NCI-H526 (cell line): ENCODE data around the gene MTA2.
A peak's percentile ranks its signal among the peaks of the same experiment; 100 is the strongest.

ENCODE experiments used
- DNase-seq, 2 experiments: peaks; one replicate each; lab custom pipeline; 2025; lab: John Stamatoyannopoulos, UW

The MTA2 gene

DNA sequence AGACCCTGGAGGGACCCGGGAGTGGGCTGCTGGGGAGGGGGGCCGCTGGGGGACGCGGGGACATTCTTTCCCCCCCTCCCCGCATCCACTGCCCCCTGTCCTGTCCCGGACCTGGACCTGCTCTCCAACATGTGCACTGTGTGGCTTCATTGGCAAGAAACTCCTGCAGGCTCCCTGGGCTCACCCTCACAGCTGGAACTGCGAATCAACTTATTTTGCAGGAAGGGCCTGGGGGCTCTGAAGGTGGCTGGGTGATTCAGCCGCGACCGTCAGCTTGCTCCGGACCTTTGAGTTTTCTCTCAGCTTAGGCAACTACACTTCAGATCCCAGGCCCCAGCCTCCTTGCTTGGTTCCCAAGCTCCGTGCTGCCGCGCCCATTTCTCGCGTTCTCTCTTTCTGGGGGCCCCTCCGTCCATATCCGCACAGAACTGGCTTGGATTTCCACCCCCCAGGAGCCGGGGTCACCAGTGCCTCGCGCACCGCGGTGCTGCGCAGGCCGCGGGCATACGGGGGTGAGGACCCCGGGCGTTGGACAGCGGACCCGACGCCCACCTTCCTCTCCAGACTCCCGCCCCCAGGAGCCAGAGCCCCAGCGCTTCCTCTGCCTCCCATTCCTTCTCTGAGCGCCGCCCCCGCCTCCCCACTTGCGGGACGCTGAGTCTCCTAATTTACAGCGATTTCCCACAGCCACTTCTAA lies 54.6 kb downstream of the MTA2 start:
- DNase-seq, result peak in 1 of 2 experiments; percentile 73

DNA sequence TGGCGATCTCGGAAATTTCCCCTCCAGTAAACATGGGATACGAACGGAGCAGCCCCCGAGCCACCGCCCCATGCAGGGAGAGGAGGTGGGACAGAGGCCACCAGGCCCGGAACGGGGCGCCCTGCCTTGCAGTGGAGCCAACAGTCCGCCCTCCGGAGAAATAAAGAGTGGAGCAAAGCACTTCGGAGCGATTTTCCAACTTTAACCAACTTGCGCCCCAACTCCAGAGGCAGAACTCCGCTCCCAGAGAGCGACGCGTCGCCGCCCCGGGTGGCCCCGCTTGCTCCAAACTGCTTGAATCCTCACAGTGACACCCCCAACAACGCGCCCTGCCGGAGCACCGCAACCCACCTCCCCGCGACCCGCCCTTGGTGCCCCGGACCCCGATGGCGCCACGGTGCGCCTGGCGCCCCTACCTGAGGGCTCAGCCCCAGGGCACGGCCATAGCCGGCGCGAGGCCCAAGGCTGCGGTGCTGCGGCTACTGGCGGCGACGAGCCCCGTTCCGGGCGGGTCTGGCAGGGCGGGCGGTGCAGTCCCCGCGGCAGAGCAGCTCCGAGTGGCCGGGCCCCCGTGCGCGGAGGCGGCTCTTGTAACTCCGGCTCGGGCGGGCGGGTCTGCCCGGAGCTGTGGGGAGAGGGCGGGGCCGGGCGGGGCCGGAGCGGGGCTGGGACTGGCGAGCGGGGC lies 55.3 kb downstream of the MTA2 start, which contains the start of gene AHNAK:
Gene AHNAK (minus strand): TSS at position 563 of the 685 bp plus-strand sequence. CDS start 10,708 bp downstream, outside the sequence.
- DNase-seq, result peak; percentile 55 to 94

DNA sequence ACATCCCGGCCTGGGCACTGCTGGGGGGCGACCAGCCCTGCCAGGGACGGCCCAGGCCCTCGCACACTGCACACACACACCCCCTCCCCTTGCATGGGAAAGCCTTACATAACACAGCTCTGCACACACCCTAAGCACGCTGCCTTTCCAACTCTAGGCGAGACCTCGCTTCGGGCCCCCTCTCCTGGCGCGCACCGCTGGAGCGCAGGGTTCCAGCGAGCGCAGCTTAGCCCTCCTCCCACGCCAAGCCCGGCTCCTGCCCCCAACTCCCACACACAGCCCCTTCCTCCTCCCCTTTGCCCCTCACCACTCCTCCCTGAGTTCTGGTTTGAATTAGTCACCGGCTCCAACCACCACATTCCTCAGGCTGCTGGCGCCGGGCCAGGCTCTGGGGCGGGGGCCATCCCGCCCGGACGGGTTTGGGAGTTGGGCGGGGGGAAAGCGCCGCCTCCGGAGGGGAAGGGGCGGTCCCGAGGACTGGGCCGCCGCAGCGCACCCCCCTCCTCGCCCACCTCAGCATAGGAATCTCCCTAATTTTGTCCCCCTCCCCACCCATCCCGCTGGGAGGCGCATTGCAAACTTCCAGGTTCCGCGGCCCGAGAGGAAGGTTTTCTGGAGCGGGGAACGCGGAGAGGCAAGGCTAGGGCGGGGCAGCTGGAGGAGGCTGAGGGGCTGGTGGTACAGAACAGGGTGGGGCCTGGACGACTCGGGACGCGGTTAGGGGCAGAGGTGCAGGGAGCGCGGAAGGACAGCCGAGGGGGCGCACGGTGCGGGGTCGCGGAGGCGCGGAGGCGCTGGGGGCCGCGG lies 56.0 kb downstream of the MTA2 start:
- peak; percentile 78 to 92 for DNase-seq

GRCh38 chr11:62544581-62545436 lies 56.9 kb downstream of the MTA2 start:
- peak in 1 of 2 experiments; percentile 89 for DNase-seq

GRCh38 chr11:62543680-62544444 lies 57.8 kb downstream of the MTA2 start:
- DNase-seq, result peak in 1 of 2 experiments; percentile 70
